ENCODE measurements around the gene CAMTA1. TPM values are rescaled to one million over a fixed set of nuclear protein-coding genes. Genes with fewer than 3 reads are reported as not detected.
"Not testable (repeated sequence)": the region's sequence is repeated elsewhere in the genome, so short reads cannot be mapped to it uniquely, and the experiment has no call there.

Gene CAMTA1
- total RNA-seq, 1 donor from 2014 or later = 166 TPM

GRCh38 chr1:7596126-7596965 lies 811.1 kb downstream of the CAMTA1 start:
- ATAC-seq = no peak
- intact Hi-C loops (cut with micrococcal nuclease) = no loop called here
- DNase-seq = no peak

GRCh38 chr1:7598058-7598457 lies 812.8 kb downstream of the CAMTA1 start:
- intact Hi-C loops (cut with micrococcal nuclease); DNase-seq; ATAC-seq: not testable (repeated sequence)

- DNase-seq; ATAC-seq; intact Hi-C loops (cut with micrococcal nuclease): not testable (repeated sequence)
Observed at GRCh38 chr1:7604906-7605305, 819.7 kb downstream of the CAMTA1 start.

- DNase-seq = no peak
- ATAC-seq = no peak
- intact Hi-C loops (cut with micrococcal nuclease) = no loop called here
Observed at GRCh38 chr1:7606096-7606495, 820.8 kb downstream of the CAMTA1 start.

- DNase-seq (no peak), ATAC-seq (no peak)
- intact Hi-C loops (cut with micrococcal nuclease) = no loop called here
Observed at GRCh38 chr1:7607097-7607496, 821.8 kb downstream of the CAMTA1 start.

GRCh38 chr1:7608628-7609305 lies 823.5 kb downstream of the CAMTA1 start:
- no peak for ATAC-seq
- no peak for DNase-seq
- intact Hi-C loops (cut with micrococcal nuclease) = no loop called here

- intact Hi-C loops (cut with micrococcal nuclease) = no loop called here
- no peak for ATAC-seq
- DNase-seq = no peak
Observed at GRCh38 chr1:7609311-7609994, 824.2 kb downstream of the CAMTA1 start.

- intact Hi-C loops (cut with micrococcal nuclease) = no loop called here
- no peak for DNase-seq
Observed at GRCh38 chr1:7610106-7610731, 825.0 kb downstream of the CAMTA1 start.

GRCh38 chr1:7610936-7611335 lies 825.7 kb downstream of the CAMTA1 start:
- ATAC-seq = no peak
- DNase-seq = no peak
- intact Hi-C loops (cut with micrococcal nuclease) = no loop called here

More at GRCh38 chr1:7610106-7610731, 825.0 kb downstream of the CAMTA1 start:
- no peak for ATAC-seq

GRCh38 chr1:7611421-7612010 lies 826.3 kb downstream of the CAMTA1 start:
- DNase-seq (no peak), ATAC-seq (no peak)
- intact Hi-C loops (cut with micrococcal nuclease) = no loop called here

- peak; percentile 44 for ATAC-seq
- intact Hi-C loops (cut with micrococcal nuclease) = no loop called here
- DNase-seq = peak; percentile 49
Observed at GRCh38 chr1:7613106-7613850, 828.0 kb downstream of the CAMTA1 start.

- no peak for DNase-seq
- ATAC-seq = no peak
- intact Hi-C loops (cut with micrococcal nuclease) = no loop called here
Observed at GRCh38 chr1:7613851-7614205, 828.6 kb downstream of the CAMTA1 start.

- intact Hi-C loops (cut with micrococcal nuclease) = no loop called here
- ATAC-seq = no peak
- no peak for DNase-seq
Observed at GRCh38 chr1:7614576-7615074, 829.4 kb downstream of the CAMTA1 start.

- DNase-seq (no peak), ATAC-seq (no peak)
- intact Hi-C loops (cut with micrococcal nuclease) = no loop called here
Observed at GRCh38 chr1:7615138-7615537, 829.9 kb downstream of the CAMTA1 start.

GRCh38 chr1:7616076-7616832 lies 831.0 kb downstream of the CAMTA1 start:
- DNase-seq (peak; percentile 71), ATAC-seq (peak; percentile 84)
- intact Hi-C loops (cut with micrococcal nuclease) = no loop called here

GRCh38 chr1:7616953-7617352 lies 831.7 kb downstream of the CAMTA1 start:
- DNase-seq (peak; percentile 77), ATAC-seq (peak; percentile 92)
- intact Hi-C loops (cut with micrococcal nuclease) = no loop called here

GRCh38 chr1:7617826-7618225 lies 832.6 kb downstream of the CAMTA1 start:
- no peak for ATAC-seq
- DNase-seq = no peak
- intact Hi-C loops (cut with micrococcal nuclease) = no loop called here

GRCh38 chr1:7620196-7620595 lies 834.9 kb downstream of the CAMTA1 start:
- no peak for ATAC-seq
- intact Hi-C loops (cut with micrococcal nuclease) = no loop called here
- no peak for DNase-seq
